ENCODE data around the gene NFE2L1.
A peak's percentile ranks its signal among the peaks of the same experiment; 100 is the strongest.

NFE2L1 gene

GRCh38 chr17:48081858-48082257 lies 33.7 kb downstream of the NFE2L1 start:
- DNase-seq (ENCODE audit: low spot score in 2 of 2), result no peak
- no peaks in the 10 kb centered on the region for H3K27me3 Mint-ChIP-seq

GRCh38 chr17:48084932-48085331 lies 36.8 kb downstream of the NFE2L1 start:
- Mint-ChIP-seq H3K27me3 (no peaks in the 10 kb centered on the region), H3K27ac (no peak overlapping the region), H3K4me1 (peaks cover 3% of the 10 kb centered on the region), H3K36me3 (peaks cover 4% of the 10 kb centered on the region), H3K4me3 (no peak overlapping the region), H3K9me3 (no peaks in the 10 kb centered on the region)
- DNase-seq (ENCODE audit: low spot score in 2 of 2) (no peak), ATAC-seq (ENCODE audit: low read depth) (no peak)

More at GRCh38 chr17:48081858-48082257, 33.7 kb downstream of the NFE2L1 start:
- H3K36me3 Mint-ChIP-seq, result peaks cover 2% of the 10 kb centered on the region
- no peak for ATAC-seq (ENCODE audit: low read depth)
- H3K4me1 Mint-ChIP-seq, result no peaks in the 10 kb centered on the region
- no peaks in the 10 kb centered on the region for H3K9me3 Mint-ChIP-seq
- H3K4me3 Mint-ChIP-seq, result no peak overlapping the region
- no peak overlapping the region for H3K27ac Mint-ChIP-seq

- Mint-ChIP-seq H3K36me3 (peaks cover 6% of the 10 kb centered on the region), H3K4me3 (no peak overlapping the region), H3K27me3 (no peaks in the 10 kb centered on the region), H3K9me3 (no peaks in the 10 kb centered on the region), H3K27ac (no peak overlapping the region), H3K4me1 (peaks cover 8% of the 10 kb centered on the region)
- DNase-seq (ENCODE audit: low spot score in 2 of 2) (no peak), ATAC-seq (ENCODE audit: low read depth) (no peak)
Observed at GRCh38 chr17:48093341-48094045, 45.3 kb downstream of the NFE2L1 start.

GRCh38 chr17:48095611-48096010 lies 47.5 kb downstream of the NFE2L1 start:
- DNase-seq (ENCODE audit: low spot score in 2 of 2), result no peak
- H3K27me3 Mint-ChIP-seq, result no peaks in the 10 kb centered on the region
- H3K4me1 Mint-ChIP-seq, result peaks cover 7% of the 10 kb centered on the region
- H3K9me3 Mint-ChIP-seq, result no peaks in the 10 kb centered on the region
- no peak overlapping the region for H3K4me3 Mint-ChIP-seq
- H3K36me3 Mint-ChIP-seq, result peaks cover 3% of the 10 kb centered on the region
- H3K27ac Mint-ChIP-seq, result no peak overlapping the region
- no peak for ATAC-seq (ENCODE audit: low read depth)

- DNase-seq (ENCODE audit: low spot score in 2 of 2) (no peak), ATAC-seq (ENCODE audit: low read depth) (no peak)
- Mint-ChIP-seq H3K27me3 (no peaks in the 10 kb centered on the region), H3K9me3 (no peaks in the 10 kb centered on the region), H3K36me3 (peaks cover 2% of the 10 kb centered on the region), H3K27ac (peak overlapping the region; percentile 82), H3K4me3 (peak overlapping the region; percentile 85), H3K4me1 (peaks cover 13% of the 10 kb centered on the region)
Observed at GRCh38 chr17:48100160-48100559, 52.0 kb downstream of the NFE2L1 start.

GRCh38 chr17:48100591-48101011 lies 52.4 kb downstream of the NFE2L1 start:
- H3K4me1 Mint-ChIP-seq, result peaks cover 13% of the 10 kb centered on the region
- H3K27ac Mint-ChIP-seq, result peak overlapping the region; percentile 82
- H3K36me3 Mint-ChIP-seq, result peaks cover 2% of the 10 kb centered on the region
- DNase-seq (ENCODE audit: low spot score in 2 of 2), result no peak
- H3K9me3 Mint-ChIP-seq, result no peaks in the 10 kb centered on the region
- H3K27me3 Mint-ChIP-seq, result no peaks in the 10 kb centered on the region
- peak overlapping the region; percentile 85 for H3K4me3 Mint-ChIP-seq
- no peak for ATAC-seq (ENCODE audit: low read depth)

- H3K27me3 Mint-ChIP-seq, result no peaks in the 10 kb centered on the region
- H3K36me3 Mint-ChIP-seq, result peaks cover 2% of the 10 kb centered on the region
- peak within 1 kb of the TSS; percentile 82 for H3K27ac Mint-ChIP-seq
- H3K4me1 Mint-ChIP-seq, result peaks cover 13% of the 10 kb centered on the region
- DNase-seq (ENCODE audit: low spot score in 2 of 2) (peak; percentile 87 to 88), ATAC-seq (ENCODE audit: low read depth) (peak; percentile 93)
- no peaks in the 10 kb centered on the region for H3K9me3 Mint-ChIP-seq
- peak within 1 kb of the TSS; percentile 85 for H3K4me3 Mint-ChIP-seq
Observed at GRCh38 chr17:48101012-48101720, 53.0 kb downstream of the NFE2L1 start, which contains the start of gene CBX1. Gene CBX1 (minus strand): TSS chr17:48101478. CDS start chr17:48077004, 24,474 bp downstream.

GRCh38 chr17:48102043-48102750 lies 54.0 kb downstream of the NFE2L1 start:
- H3K36me3 Mint-ChIP-seq, result peaks cover 2% of the 10 kb centered on the region
- DNase-seq (ENCODE audit: low spot score in 2 of 2) (no peak), ATAC-seq (ENCODE audit: low read depth) (no peak)
- H3K4me1 Mint-ChIP-seq, result peaks cover 15% of the 10 kb centered on the region
- peak overlapping the region; percentile 78 for H3K4me3 Mint-ChIP-seq
- peak overlapping the region; percentile 82 for H3K27ac Mint-ChIP-seq
- H3K27me3 Mint-ChIP-seq, result no peaks in the 10 kb centered on the region
- no peaks in the 10 kb centered on the region for H3K9me3 Mint-ChIP-seq

- H3K27ac Mint-ChIP-seq, result peak overlapping the region; percentile 82
- H3K36me3 Mint-ChIP-seq, result peaks cover 2% of the 10 kb centered on the region
- ATAC-seq (ENCODE audit: low read depth) (no peak), DNase-seq (ENCODE audit: low spot score in 2 of 2) (no peak)
- H3K9me3 Mint-ChIP-seq, result no peaks in the 10 kb centered on the region
- H3K4me3 Mint-ChIP-seq, result no peak overlapping the region
- H3K4me1 Mint-ChIP-seq, result peaks cover 17% of the 10 kb centered on the region
- H3K27me3 Mint-ChIP-seq, result no peaks in the 10 kb centered on the region
Observed at GRCh38 chr17:48102798-48103715, 54.9 kb downstream of the NFE2L1 start.

GRCh38 chr17:48104440-48104839 lies 56.3 kb downstream of the NFE2L1 start:
- Mint-ChIP-seq H3K36me3 (peaks cover 2% of the 10 kb centered on the region), H3K27me3 (no peaks in the 10 kb centered on the region), H3K27ac (no peak overlapping the region), H3K9me3 (no peaks in the 10 kb centered on the region), H3K4me3 (no peak overlapping the region), H3K4me1 (peaks cover 22% of the 10 kb centered on the region)
- ATAC-seq (ENCODE audit: low read depth) (no peak), DNase-seq (ENCODE audit: low spot score in 2 of 2) (no peak)

- no peaks in the 10 kb centered on the region for H3K9me3 Mint-ChIP-seq
Observed at GRCh38 chr17:48106802-48107136, 58.6 kb downstream of the NFE2L1 start.

GRCh38 chr17:48107137-48108055 lies 59.2 kb downstream of the NFE2L1 start, which contains the start of gene SNX11:
Gene SNX11 (plus strand): TSS chr17:48107766. CDS start chr17:48112044, 4,278 bp downstream.
- Mint-ChIP-seq H3K4me1 (peaks cover 33% of the 10 kb centered on the region), H3K9me3 (no peaks in the 10 kb centered on the region), H3K27ac (peak within 1 kb of the TSS; percentile 96), H3K4me3 (peak within 1 kb of the TSS; percentile 95), H3K27me3 (no peaks in the 10 kb centered on the region), H3K36me3 (peaks cover 3% of the 10 kb centered on the region)
- peak; percentile 75 for ATAC-seq (ENCODE audit: low read depth)
- peak; percentile 89 to 93 for DNase-seq (ENCODE audit: low spot score in 2 of 2)

More at GRCh38 chr17:48106802-48107136, 58.6 kb downstream of the NFE2L1 start:
- Mint-ChIP-seq H3K4me3 (peak overlapping the region; percentile 95), H3K36me3 (no peaks in the 10 kb centered on the region), H3K27ac (peak overlapping the region; percentile 96), H3K27me3 (no peaks in the 10 kb centered on the region), H3K4me1 (peaks cover 32% of the 10 kb centered on the region)
- ATAC-seq (ENCODE audit: low read depth) (no peak), DNase-seq (ENCODE audit: low spot score in 2 of 2) (no peak)

All from memory B cell (primary cell).